HEK293T (cell line): ENCODE data around the gene SBNO2.

Source experiments
- BHLHE40 ChIP-seq: fragments of 450-650 bp; IDR thresholded peaks from 2 replicates; pipeline ENCODE4 v1.6.1; 2016; ENCODE audit warnings: mild to moderate bottlenecking, moderate library complexity, borderline replicate concordance
- FOXA1 ChIP-seq: fragments of 450-650 bp; IDR thresholded peaks from 2 replicates; pipeline ENCODE4 v1.6.1; 2016; ENCODE audit warnings: mild to moderate bottlenecking
- FOXM1 ChIP-seq: fragments of 450-650 bp; IDR thresholded peaks from 2 replicates; pipeline ENCODE4 v1.6.1; 2017; ENCODE audit warnings: mild to moderate bottlenecking, borderline replicate concordance
- L3MBTL2 ChIP-seq: fragments of 450-650 bp; conservative IDR thresholded peaks from 2 replicates; pipeline ENCODE4 v1.6.1; 2016; ENCODE audit warnings: mild to moderate bottlenecking
- LEF1 ChIP-seq: fragments of 450-650 bp; IDR thresholded peaks from 2 replicates; pipeline ENCODE4 v1.6.1; 2017; ENCODE audit warnings: mild to moderate bottlenecking, borderline replicate concordance
- SP1 ChIP-seq: fragments of 450-650 bp; IDR thresholded peaks from 2 replicates; pipeline ENCODE4 v1.6.1; 2017
- SUZ12 ChIP-seq: fragments of 450-650 bp; IDR thresholded peaks from 2 replicates; pipeline ENCODE4 v1.6.1; 2016; ENCODE audit warnings: mild to moderate bottlenecking
- TARDBP ChIP-seq: fragments of 450-650 bp; IDR thresholded peaks from 2 replicates; pipeline ENCODE4 v1.6.1; 2016

DNA sequence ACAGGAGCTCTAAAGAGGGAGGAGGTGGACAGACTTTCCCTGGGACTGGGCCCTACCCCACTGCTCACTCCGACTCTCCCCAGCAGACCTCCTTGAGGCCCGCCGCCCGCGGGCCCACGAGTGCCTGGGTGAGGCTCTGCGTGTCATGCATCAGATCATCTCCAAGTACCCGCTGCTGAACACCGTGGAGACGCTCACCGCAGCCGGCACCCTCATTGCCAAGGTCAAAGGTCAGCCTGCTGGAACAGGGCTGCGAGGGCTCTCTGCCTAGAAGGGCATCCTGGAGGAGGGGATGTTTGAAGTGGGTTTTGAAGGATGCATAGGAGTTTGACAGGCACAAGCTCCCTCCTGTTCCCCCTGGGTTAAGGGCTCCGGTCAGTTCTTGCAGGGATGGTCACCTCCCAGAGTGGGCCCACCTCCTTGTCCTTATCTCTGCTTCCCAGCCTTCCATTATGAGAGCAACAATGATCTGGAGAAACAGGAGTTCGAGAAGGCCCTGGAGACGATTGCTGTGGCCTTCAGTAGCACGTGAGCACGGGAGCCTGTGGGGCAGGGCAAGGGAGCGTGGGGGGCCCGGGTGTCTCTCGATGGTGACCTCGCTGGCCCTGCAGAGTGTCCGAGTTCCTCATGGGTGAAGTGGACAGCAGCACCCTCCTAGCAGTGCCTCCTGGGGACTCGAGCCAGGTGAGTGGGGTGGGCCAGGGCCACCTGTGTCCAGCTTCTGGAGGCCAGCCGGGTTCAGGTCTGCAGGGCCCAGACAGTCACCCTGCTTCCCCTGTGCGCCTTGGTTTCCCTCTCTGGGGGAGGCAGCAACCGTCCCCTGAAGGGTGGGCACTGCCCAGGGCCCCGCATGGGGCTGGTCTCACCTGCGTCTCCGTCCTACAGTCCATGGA lies 100.8 kb downstream of the SBNO2 start:
- TF ChIP-seq BHLHE40 (no peak), FOXM1 (no peak), SP1 (no peak), TARDBP (no peak), FOXA1 (no peak), SUZ12 (no peak), LEF1 (no peak), L3MBTL2 (no peak)
